GM18526 (cell line): Measurements from ENCODE around the gene SSH2.

Source experiments
- POLR2A ChIP-seq: IDR thresholded peaks from 3 replicates; pipeline ENCODE4 v1.6.1; 2011; ENCODE audit not compliant: insufficient read length; ENCODE audit errors: extremely low read depth

The SSH2 gene

GRCh38 chr17:29581583-29582253 lies 348.3 kb downstream of the SSH2 start:
- TF ChIP-seq POLR2A = no peak

GRCh38 chr17:29579866-29580771 lies 349.9 kb downstream of the SSH2 start:
- no peak for TF ChIP-seq POLR2A

- TF ChIP-seq POLR2A = no peak
These were observed 351.2 kb downstream of the SSH2 start for GRCh38 chr17:29578626-29579485.

- TF ChIP-seq POLR2A = no peak
These were observed 352.4 kb downstream of the SSH2 start for GRCh38 chr17:29577385-29578211.

DNA sequence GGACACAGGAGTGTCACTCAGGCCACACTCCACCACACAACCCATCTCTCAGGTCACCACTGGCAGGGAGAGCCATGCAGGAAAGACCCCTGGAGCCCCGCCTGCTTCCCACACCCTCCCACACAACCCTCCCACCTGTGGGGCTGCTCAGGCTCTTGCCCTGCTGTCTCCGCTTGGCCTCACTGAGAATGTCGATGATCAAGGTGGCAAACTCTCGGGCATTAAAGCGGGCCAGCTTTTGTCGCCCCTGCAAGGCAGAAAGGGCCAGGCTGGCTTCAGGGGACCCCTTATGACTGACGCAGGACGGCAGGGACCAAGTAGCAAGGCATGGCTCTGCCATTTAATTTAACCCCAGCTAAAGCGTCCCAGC lies 353.0 kb downstream of the SSH2 start:
- no peak for TF ChIP-seq POLR2A

GRCh38 chr17:29576214-29577000 lies 353.6 kb downstream of the SSH2 start:
- TF ChIP-seq POLR2A = no peak
